C4-2B (cell line): ENCODE results near the gene RORC.

Experiments used
- H3K27ac ChIP-seq: fragments of 450-650 bp; 2 replicates; pipeline ENCODE4 v1.5.1; 2017
- ZFX ChIP-seq: fragments of 450-650 bp; IDR thresholded peaks from 2 replicates; pipeline ENCODE4 v1.6.1; 2017
- TF ChIP-seq, protein P1 (sequence below): fragments of 450-650 bp; conservative IDR thresholded peaks from 2 replicates; pipeline ENCODE4 v1.5.1; 2017; ENCODE audit warnings: mild to moderate bottlenecking

Gene RORC

DNA sequence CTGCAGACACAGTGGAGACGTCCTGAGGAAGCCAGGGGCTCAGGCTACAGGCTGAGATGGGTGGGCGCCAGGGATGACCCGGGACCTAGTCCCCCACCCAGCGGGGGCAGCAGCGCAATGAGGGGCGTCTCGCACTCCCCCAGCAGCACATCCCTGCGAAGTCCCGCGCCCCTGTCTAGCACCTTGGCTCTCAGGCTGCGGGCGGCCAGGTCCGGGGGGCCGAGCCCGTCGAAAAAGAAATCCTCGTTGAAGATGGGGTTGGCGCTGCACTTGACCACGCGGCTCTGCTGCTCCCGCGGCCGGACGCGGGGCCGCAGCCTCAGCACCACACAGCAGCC lies 6.3 kb upstream of the RORC start:
- peak overlapping the region; percentile 92 for H3K27ac ChIP-seq
- TF ChIP-seq, protein P1, sequence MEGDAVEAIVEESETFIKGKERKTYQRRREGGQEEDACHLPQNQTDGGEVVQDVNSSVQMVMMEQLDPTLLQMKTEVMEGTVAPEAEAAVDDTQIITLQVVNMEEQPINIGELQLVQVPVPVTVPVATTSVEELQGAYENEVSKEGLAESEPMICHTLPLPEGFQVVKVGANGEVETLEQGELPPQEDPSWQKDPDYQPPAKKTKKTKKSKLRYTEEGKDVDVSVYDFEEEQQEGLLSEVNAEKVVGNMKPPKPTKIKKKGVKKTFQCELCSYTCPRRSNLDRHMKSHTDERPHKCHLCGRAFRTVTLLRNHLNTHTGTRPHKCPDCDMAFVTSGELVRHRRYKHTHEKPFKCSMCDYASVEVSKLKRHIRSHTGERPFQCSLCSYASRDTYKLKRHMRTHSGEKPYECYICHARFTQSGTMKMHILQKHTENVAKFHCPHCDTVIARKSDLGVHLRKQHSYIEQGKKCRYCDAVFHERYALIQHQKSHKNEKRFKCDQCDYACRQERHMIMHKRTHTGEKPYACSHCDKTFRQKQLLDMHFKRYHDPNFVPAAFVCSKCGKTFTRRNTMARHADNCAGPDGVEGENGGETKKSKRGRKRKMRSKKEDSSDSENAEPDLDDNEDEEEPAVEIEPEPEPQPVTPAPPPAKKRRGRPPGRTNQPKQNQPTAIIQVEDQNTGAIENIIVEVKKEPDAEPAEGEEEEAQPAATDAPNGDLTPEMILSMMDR: no peak
- no peak for TF ChIP-seq ZFX

DNA sequence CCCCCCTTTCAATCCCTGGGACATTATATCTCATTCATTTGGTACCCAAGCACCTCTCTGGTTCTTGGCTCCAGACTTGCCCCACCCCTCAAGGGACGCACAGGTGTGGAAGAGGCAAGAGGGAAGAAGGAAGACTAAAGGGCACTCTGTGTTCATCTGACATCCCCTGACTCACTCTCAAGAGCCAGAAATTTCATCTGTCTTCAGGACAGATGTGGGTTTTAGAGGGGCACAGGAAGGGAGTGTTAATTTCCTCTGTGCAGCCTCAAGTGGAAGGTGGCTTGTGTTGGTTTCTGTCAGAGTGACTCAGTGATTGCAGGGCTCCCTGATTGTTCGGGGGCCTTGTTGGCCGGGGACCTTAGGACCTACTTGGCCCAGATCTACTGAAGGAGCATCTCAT lies 5.6 kb upstream of the RORC start:
- peak overlapping the region; percentile 92 for H3K27ac ChIP-seq

DNA sequence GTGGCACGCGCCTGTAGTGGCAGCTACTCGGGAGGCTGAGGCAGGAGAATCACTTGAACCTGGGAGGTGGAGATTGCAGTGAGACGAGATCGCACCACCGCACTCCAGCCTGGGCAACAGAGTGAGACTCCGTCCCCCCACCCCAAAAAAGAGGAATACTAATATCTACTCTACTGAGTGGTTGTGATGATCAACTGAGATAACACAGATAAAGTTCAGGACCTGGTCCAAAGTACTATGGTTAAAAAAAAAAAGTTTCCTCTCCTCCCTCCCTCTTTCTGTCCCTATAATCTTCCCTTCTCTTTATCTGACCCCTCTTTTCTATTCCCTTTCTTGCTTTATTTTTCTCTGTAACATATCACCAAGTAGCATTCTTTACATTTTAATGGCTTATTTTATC lies 4.0 kb upstream of the RORC start:
- H3K27ac ChIP-seq: no peak overlapping the region
- no peak for TF ChIP-seq ZFX
- TF ChIP-seq, protein P1: no peak

More for the DNA sequence above, 5.6 kb upstream of the RORC start:
- TF ChIP-seq, protein P1: no peak
- no peak for TF ChIP-seq ZFX

GRCh38 chr1:151834239-151834638 lies 2.6 kb upstream of the RORC start:
- no peak overlapping the region; the same call in 1 of the 2 replicates for H3K27ac ChIP-seq
- TF ChIP-seq ZFX: no peak
- TF ChIP-seq, protein P1: no peak

- TF ChIP-seq, protein P1: no peak
- no peak for TF ChIP-seq ZFX
- H3K27ac ChIP-seq: peak overlapping the region; percentile 86
These were observed 1.7 kb upstream of the RORC start for GRCh38 chr1:151833172-151833900.

GRCh38 chr1:151832318-151832980 lies 847 bp upstream of the RORC start:
- H3K27ac ChIP-seq: peak overlapping the region; percentile 86
- TF ChIP-seq, protein P1: no peak
- TF ChIP-seq ZFX: peak; percentile 43; the same call in 1 of the 2 replicates

- H3K27ac ChIP-seq: peak overlapping the region; percentile 86
- TF ChIP-seq ZFX: no peak
- TF ChIP-seq, protein P1: no peak
These were observed 378 bp downstream of the RORC start for GRCh38 chr1:151831256-151831591.
